ENCODE data around the gene COQ4. TPM values are rescaled to one million over a fixed set of nuclear protein-coding genes. Genes with fewer than 3 reads are reported as not detected.

COQ4 gene
- total RNA-seq, 1 donor from 2014 or later, result 32.0 TPM

GRCh38 chr9:128309551-128309950, 13.1 kb upstream of the COQ4 start:
- Histone ChIP-seq H3K27me3 (ENCODE audit: low read depth) (no peaks in the 10 kb centered on the region), H3K4me1 (peaks cover 19% of the 10 kb centered on the region), H3K36me3 (peaks cover 62% of the 10 kb centered on the region), H3K4me3 (no peak overlapping the region), H3K9me3 (replicated peaks) (no peaks in the 10 kb centered on the region), H3K27ac (replicated peaks) (peak overlapping the region; percentile 81)
- no peak for TF ChIP-seq CTCF (IDR thresholded peaks at IDR 0.05; ENCODE audit: borderline replicate concordance)
- no peak for DNase-seq
- intact Hi-C loops (cut with micrococcal nuclease), result no loop called here

- peak; percentile 46 for DNase-seq
- H3K27ac ChIP-seq (replicated peaks), result peak overlapping the region; percentile 81
Measured at GRCh38 chr9:128310461-128310860, 12.2 kb upstream of the COQ4 start.

GRCh38 chr9:128314697-128315096, 7.9 kb upstream of the COQ4 start:
- intact Hi-C loops (cut with micrococcal nuclease), result no loop called here
- DNase-seq, result no peak
- peaks cover 17% of the 10 kb centered on the region for H3K4me1 ChIP-seq
- TF ChIP-seq CTCF (IDR thresholded peaks at IDR 0.05; ENCODE audit: borderline replicate concordance), result no peak
- no peak overlapping the region for H3K27ac ChIP-seq (replicated peaks)
- H3K36me3 ChIP-seq, result peaks cover 94% of the 10 kb centered on the region
- H3K9me3 ChIP-seq (replicated peaks), result no peaks in the 10 kb centered on the region
- no peak overlapping the region for H3K4me3 ChIP-seq
- H3K27me3 ChIP-seq (ENCODE audit: low read depth), result no peaks in the 10 kb centered on the region

More at GRCh38 chr9:128310461-128310860, 12.2 kb upstream of the COQ4 start:
- Histone ChIP-seq H3K36me3 (peaks cover 71% of the 10 kb centered on the region), H3K4me3 (no peak overlapping the region), H3K27me3 (ENCODE audit: low read depth) (no peaks in the 10 kb centered on the region), H3K4me1 (peaks cover 19% of the 10 kb centered on the region), H3K9me3 (replicated peaks) (no peaks in the 10 kb centered on the region)
- intact Hi-C loops (cut with micrococcal nuclease), result no loop called here
- TF ChIP-seq CTCF (IDR thresholded peaks at IDR 0.05; ENCODE audit: borderline replicate concordance), result no peak

GRCh38 chr9:128316421-128316820, 6.2 kb upstream of the COQ4 start:
- intact Hi-C loops (cut with micrococcal nuclease), result no loop called here
- no peak for DNase-seq
- H3K9me3 ChIP-seq (replicated peaks), result no peaks in the 10 kb centered on the region
- no peak overlapping the region for H3K4me3 ChIP-seq
- no peak for TF ChIP-seq CTCF (IDR thresholded peaks at IDR 0.05; ENCODE audit: borderline replicate concordance)
- H3K36me3 ChIP-seq, result peaks cover 90% of the 10 kb centered on the region
- no peaks in the 10 kb centered on the region for H3K27me3 ChIP-seq (ENCODE audit: low read depth)
- no peak overlapping the region for H3K27ac ChIP-seq (replicated peaks)
- peaks cover 6% of the 10 kb centered on the region for H3K4me1 ChIP-seq

- no peak for DNase-seq
- H3K27me3 ChIP-seq (ENCODE audit: low read depth), result no peaks in the 10 kb centered on the region
- H3K4me1 ChIP-seq, result peaks cover 17% of the 10 kb centered on the region
- no peak overlapping the region for H3K27ac ChIP-seq (replicated peaks)
- H3K36me3 ChIP-seq, result peaks cover 80% of the 10 kb centered on the region
- no peaks in the 10 kb centered on the region for H3K9me3 ChIP-seq (replicated peaks)
- no peak overlapping the region for H3K4me3 ChIP-seq
- intact Hi-C loops (cut with micrococcal nuclease), result no loop called here
- TF ChIP-seq CTCF (IDR thresholded peaks at IDR 0.05; ENCODE audit: borderline replicate concordance), result no peak
Measured at GRCh38 chr9:128317629-128318028, 5.0 kb upstream of the COQ4 start.

- Histone ChIP-seq H3K36me3 (peaks cover 52% of the 10 kb centered on the region), H3K27ac (replicated peaks) (no peak overlapping the region), H3K4me3 (peak overlapping the region; percentile 86), H3K4me1 (peaks cover 54% of the 10 kb centered on the region), H3K27me3 (ENCODE audit: low read depth) (no peaks in the 10 kb centered on the region), H3K9me3 (replicated peaks) (no peaks in the 10 kb centered on the region)
- DNase-seq, result no peak
- intact Hi-C loops (cut with micrococcal nuclease), result no loop called here
- TF ChIP-seq CTCF (IDR thresholded peaks at IDR 0.05; ENCODE audit: borderline replicate concordance), result no peak
Measured at GRCh38 chr9:128321343-128321742, 1.3 kb upstream of the COQ4 start.

Data from left ventricle myocardium inferior (tissue), 1 donor.